RCC 7860 (cell line): ENCODE results near the gene SAP30.

Source experiments
- DNase-seq: peaks from one replicate; pipeline ENCODE4 v3.0.0-alpha.2; 2015; ENCODE audit warnings: low spot score
- FAIRE-seq: peaks from 2 replicates; lab custom pipeline; 2012; peaks lifted over from hg19 to GRCh38; lab: Jason Lieb, UNC

Gene SAP30

GRCh38 chr4:173411106-173411693, 40.4 kb downstream of the SAP30 start:
- FAIRE-seq (no peak), DNase-seq (no peak)

GRCh38 chr4:173413036-173413435, 42.3 kb downstream of the SAP30 start:
- no peak for DNase-seq
- no peak for FAIRE-seq

GRCh38 chr4:173414456-173414855, 43.7 kb downstream of the SAP30 start:
- no peak for DNase-seq
- FAIRE-seq: no peak

GRCh38 chr4:173415092-173415491, 44.3 kb downstream of the SAP30 start:
- FAIRE-seq (no peak), DNase-seq (no peak)

- FAIRE-seq: no peak
- DNase-seq: no peak
Measured at GRCh38 chr4:173415885-173416653, 45.3 kb downstream of the SAP30 start.

GRCh38 chr4:173417833-173418232, 47.1 kb downstream of the SAP30 start:
- no peak for DNase-seq
- no peak for FAIRE-seq

- FAIRE-seq (no peak), DNase-seq (no peak)
Measured at GRCh38 chr4:173418639-173419038, 47.9 kb downstream of the SAP30 start.

- FAIRE-seq: peak; percentile 27
- DNase-seq: no peak
Measured at GRCh38 chr4:173420324-173420752, 49.6 kb downstream of the SAP30 start.

- FAIRE-seq (no peak), DNase-seq (no peak)
Measured at GRCh38 chr4:173420801-173421200, 50.0 kb downstream of the SAP30 start.

- no peak for FAIRE-seq
Measured at GRCh38 chr4:173424899-173425805, 54.4 kb downstream of the SAP30 start.

GRCh38 chr4:173426064-173426463, 55.3 kb downstream of the SAP30 start:
- DNase-seq (no peak), FAIRE-seq (no peak)

More at GRCh38 chr4:173424899-173425805, 54.4 kb downstream of the SAP30 start:
- no peak for DNase-seq
